GM12801 (cell line): Measurements from ENCODE around the gene TSPAN13.

Experiments
- TF ChIP-seq, protein P1 (sequence below): IDR thresholded peaks from one replicate; pipeline ENCODE4 v1.5.1; 2011; ENCODE audit warnings: control low read depth; ENCODE audit not compliant: insufficient read length; ENCODE audit errors: extremely low read depth

TSPAN13 gene

DNA sequence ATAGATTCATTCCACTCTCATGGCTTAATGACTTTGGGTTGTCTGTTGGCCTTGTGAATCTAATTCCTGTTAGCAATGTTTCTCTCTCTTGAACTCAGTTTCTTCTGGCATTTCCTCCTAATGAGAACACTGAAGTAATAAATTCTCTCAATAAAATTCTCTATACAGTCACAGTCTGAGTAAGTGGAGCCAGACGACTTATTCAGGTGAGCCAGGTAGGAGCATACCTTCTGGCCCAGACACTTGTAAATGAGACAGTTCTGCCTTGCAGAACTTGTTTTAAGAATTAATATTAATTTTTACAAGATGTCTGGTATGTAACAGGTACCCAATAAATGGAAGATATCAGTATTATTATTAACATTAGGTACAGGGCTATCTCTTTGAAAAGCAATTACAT, 79.8 kb downstream of the TSPAN13 start:
- TF ChIP-seq, protein P1, sequence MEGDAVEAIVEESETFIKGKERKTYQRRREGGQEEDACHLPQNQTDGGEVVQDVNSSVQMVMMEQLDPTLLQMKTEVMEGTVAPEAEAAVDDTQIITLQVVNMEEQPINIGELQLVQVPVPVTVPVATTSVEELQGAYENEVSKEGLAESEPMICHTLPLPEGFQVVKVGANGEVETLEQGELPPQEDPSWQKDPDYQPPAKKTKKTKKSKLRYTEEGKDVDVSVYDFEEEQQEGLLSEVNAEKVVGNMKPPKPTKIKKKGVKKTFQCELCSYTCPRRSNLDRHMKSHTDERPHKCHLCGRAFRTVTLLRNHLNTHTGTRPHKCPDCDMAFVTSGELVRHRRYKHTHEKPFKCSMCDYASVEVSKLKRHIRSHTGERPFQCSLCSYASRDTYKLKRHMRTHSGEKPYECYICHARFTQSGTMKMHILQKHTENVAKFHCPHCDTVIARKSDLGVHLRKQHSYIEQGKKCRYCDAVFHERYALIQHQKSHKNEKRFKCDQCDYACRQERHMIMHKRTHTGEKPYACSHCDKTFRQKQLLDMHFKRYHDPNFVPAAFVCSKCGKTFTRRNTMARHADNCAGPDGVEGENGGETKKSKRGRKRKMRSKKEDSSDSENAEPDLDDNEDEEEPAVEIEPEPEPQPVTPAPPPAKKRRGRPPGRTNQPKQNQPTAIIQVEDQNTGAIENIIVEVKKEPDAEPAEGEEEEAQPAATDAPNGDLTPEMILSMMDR, result no peak
